ENCODE data around the gene PTPRK. TPM values are rescaled to one million over a fixed set of nuclear protein-coding genes. Genes with fewer than 3 reads are reported as not detected.

Gene PTPRK
- total RNA-seq, 4 donors from 2014 or later: 88.0 to 187 (median 136) TPM

DNA sequence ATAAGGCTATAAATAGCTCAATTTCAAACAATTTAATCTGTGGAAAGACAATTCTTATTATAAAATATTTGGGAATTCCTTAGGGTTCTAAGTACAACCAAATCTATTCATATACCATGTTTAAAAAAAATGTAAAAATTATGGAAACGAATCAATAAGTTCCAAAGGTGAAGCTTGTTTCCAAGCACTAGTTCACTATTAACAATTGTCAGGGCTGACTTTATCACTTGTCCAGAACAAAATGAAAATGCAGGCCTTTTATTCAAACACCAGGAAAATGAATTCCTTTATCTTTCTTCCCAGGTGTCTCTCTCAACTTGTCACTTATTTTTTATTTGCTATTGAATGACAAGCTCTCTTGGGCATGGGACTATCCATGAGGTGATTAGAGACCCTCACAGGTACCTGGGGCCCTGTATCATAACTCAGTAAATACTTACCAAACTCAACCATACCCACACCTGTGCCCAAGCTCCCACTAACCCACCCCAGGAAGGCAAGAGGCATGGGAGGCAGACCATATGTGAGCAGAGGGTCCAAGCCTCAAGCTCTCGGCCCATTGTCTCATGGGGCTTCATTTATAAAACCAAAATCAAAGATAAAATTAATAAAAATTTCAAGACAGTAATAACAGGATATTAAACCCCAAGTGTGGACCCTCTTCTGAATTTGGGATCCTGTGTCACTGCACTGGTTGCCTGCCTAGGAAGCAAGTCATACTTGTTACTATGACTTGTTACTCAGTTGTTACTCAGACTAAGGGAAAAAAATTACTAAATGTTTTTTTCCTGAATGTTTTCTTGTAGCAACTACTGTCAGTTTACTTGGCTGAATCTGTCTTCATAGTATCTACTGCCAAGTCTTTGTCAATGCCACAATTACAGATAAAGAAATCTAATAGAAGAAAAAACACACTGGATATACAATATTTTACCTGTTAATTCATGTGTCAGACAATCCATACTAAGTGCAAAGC lies 54.7 kb downstream of the PTPRK start:
- in situ Hi-C loops (cut with MboI; ENCODE audit: low pct_ligation_motif_present in 1 of 4, low pct_unique_long_range_greater_than_20kb in 1 of 4, low sequenced_read_pairs in 3 of 4) (no loop called here), intact Hi-C loops (cut with DNase I; ENCODE audit: low total_unique reads) (no loop called here)
- no peaks in the 10 kb centered on the region for H3K27me3 ChIP-seq
- no peaks in the 10 kb centered on the region for H3K9me3 ChIP-seq
- H3K36me3 ChIP-seq: no peaks in the 10 kb centered on the region
- DNase-seq: no peak
- H3K4me3 ChIP-seq: no peak overlapping the region
- H3K27ac ChIP-seq: no peak overlapping the region
- H3K4me1 ChIP-seq: peaks cover 0 to 13% (median 10%) of the 10 kb centered on the region in 4 donors
- 74 to 92% methylated on average over 2 of the region's 2 CpGs for WGBS, 2 donors (ENCODE audit: low coverage in 1 of 2)
- no peak for TF ChIP-seq EP300 (IDR thresholded peaks at IDR 0.05; ENCODE audit: low read depth)
- no peak for TF ChIP-seq POLR2AphosphoS5 (IDR thresholded peaks at IDR 0.05)
- TF ChIP-seq POLR2A (IDR thresholded peaks at IDR 0.05): no peak
- no peak for TF ChIP-seq CTCF (IDR thresholded peaks at IDR 0.05)

- no peak for DNase-seq
- intact Hi-C loops (cut with DNase I; ENCODE audit: low total_unique reads) (no loop called here), in situ Hi-C loops (cut with MboI; ENCODE audit: low pct_ligation_motif_present in 1 of 4, low pct_unique_long_range_greater_than_20kb in 1 of 4, low sequenced_read_pairs in 3 of 4) (no loop called here)
- Histone ChIP-seq H3K4me3 (no peak overlapping the region), H3K36me3 (no peaks in the 10 kb centered on the region), H3K27ac (no peak overlapping the region), H3K27me3 (no peaks in the 10 kb centered on the region), H3K9me3 (no peaks in the 10 kb centered on the region), H3K4me1 (peaks cover 0 to 13% (median 10%) of the 10 kb centered on the region in 4 donors)
- TF ChIP-seq CTCF (IDR thresholded peaks at IDR 0.05) (no peak), POLR2AphosphoS5 (IDR thresholded peaks at IDR 0.05) (no peak), EP300 (IDR thresholded peaks at IDR 0.05; ENCODE audit: low read depth) (no peak), POLR2A (IDR thresholded peaks at IDR 0.05) (no peak)
- 51 to 61% methylated on average over 3 of the region's 3 CpGs for WGBS, 2 donors (ENCODE audit: low coverage in 1 of 2)
These were observed 55.6 kb downstream of the PTPRK start for GRCh38 chr6:128464790-128465189.

GRCh38 chr6:128463942-128464341 lies 56.5 kb downstream of the PTPRK start:
- intact Hi-C loops (cut with DNase I; ENCODE audit: low total_unique reads): no loop called here
- WGBS, 2 donors (ENCODE audit: low coverage in 1 of 2): 77 to 78% methylated on average over 7 of the region's 7 CpGs
- H3K9me3 ChIP-seq: no peaks in the 10 kb centered on the region
- H3K36me3 ChIP-seq: no peaks in the 10 kb centered on the region
- no peak overlapping the region for H3K4me3 ChIP-seq
- DNase-seq: no peak
- no peaks in the 10 kb centered on the region for H3K27me3 ChIP-seq
- H3K4me1 ChIP-seq: peaks cover 0 to 13% (median 10%) of the 10 kb centered on the region in 4 donors
- no peak overlapping the region for H3K27ac ChIP-seq
- TF ChIP-seq EP300 (IDR thresholded peaks at IDR 0.05; ENCODE audit: low read depth): no peak
- no peak for TF ChIP-seq POLR2AphosphoS5 (IDR thresholded peaks at IDR 0.05)
- no peak for TF ChIP-seq POLR2A (IDR thresholded peaks at IDR 0.05)
- TF ChIP-seq CTCF (IDR thresholded peaks at IDR 0.05): no peak
- in situ Hi-C loops (cut with MboI; ENCODE audit: low pct_ligation_motif_present in 1 of 4, low pct_unique_long_range_greater_than_20kb in 1 of 4, low sequenced_read_pairs in 3 of 4): no loop called here

DNA sequence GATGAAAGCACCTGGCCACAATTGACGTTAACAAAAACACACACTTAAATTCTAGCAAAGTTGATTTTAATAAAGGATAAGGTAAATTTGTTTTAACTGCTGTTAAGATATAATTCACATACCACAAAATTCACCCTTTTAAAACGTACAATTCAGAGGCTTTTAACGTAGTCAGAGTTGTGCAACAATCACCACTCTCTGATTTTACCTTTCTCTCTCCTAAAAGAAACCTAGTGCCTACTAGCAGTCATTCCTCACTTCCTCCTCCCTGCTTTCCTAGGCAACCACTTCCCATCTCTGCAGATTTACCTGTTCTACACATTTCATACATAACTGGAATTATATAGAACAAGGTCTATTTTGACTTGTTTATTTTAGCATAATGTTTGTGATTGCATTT lies 58.9 kb downstream of the PTPRK start:
- in situ Hi-C loops (cut with MboI; ENCODE audit: low pct_ligation_motif_present in 1 of 4, low pct_unique_long_range_greater_than_20kb in 1 of 4, low sequenced_read_pairs in 3 of 4) (no loop called here), intact Hi-C loops (cut with DNase I; ENCODE audit: low total_unique reads) (no loop called here)
- TF ChIP-seq CTCF (IDR thresholded peaks at IDR 0.05) (no peak), POLR2A (IDR thresholded peaks at IDR 0.05) (no peak), POLR2AphosphoS5 (IDR thresholded peaks at IDR 0.05) (no peak), EP300 (IDR thresholded peaks at IDR 0.05; ENCODE audit: low read depth) (no peak)

More for the DNA sequence above, 58.9 kb downstream of the PTPRK start:
- H3K9me3 ChIP-seq: no peaks in the 10 kb centered on the region
- no peaks in the 10 kb centered on the region for H3K36me3 ChIP-seq
- peaks cover 3 to 19% (median 10%) of the 10 kb centered on the region in 4 donors for H3K4me1 ChIP-seq
- no peak for DNase-seq
- H3K27me3 ChIP-seq: no peaks in the 10 kb centered on the region
- no peak overlapping the region for H3K4me3 ChIP-seq
- H3K27ac ChIP-seq: no peak overlapping the region
- WGBS, 2 donors (ENCODE audit: low coverage in 1 of 2): 48 to 52% methylated on average over 3 of the region's 3 CpGs

All from transverse colon (tissue), 4 donors.